Measurements from ENCODE around the gene TIE1. TPM values are rescaled to one million over a fixed set of nuclear protein-coding genes. Genes with fewer than 3 reads are reported as not detected.
A peak's percentile ranks its signal among the peaks of the same experiment; 100 is the strongest.

The TIE1 gene
- total and polyA plus RNA-seq, 2 of the 13 experiments (the other 11 are each of a cell fraction or from before 2014, with no cell fraction given): 0.58 to 0.84 TPM

GRCh38 chr1:43358746-43359693 is 58.2 kb downstream of the TIE1 start, which contains the start of gene CDC20 (continued):
- no peak for TF ChIP-seq ZNF703 (CRISPR knock-in tag; IDR thresholded peaks at IDR 0.05; ENCODE audit: borderline replicate concordance)

GRCh38 chr1:43359696-43360095 is 58.9 kb downstream of the TIE1 start:
- peak overlapping the region; percentile 77 for H3K9ac ChIP-seq (ENCODE audit: insufficient read depth, low read depth, low read length)
- peak overlapping the region; percentile 76 for H3K27ac ChIP-seq (ENCODE audit: extremely low read length, insufficient read depth, low read length)
- H4K20me1 ChIP-seq (ENCODE audit: insufficient read depth, low read length): no peaks in the 10 kb centered on the region
- intact Hi-C loops (cut with micrococcal nuclease; ENCODE audit: unreplicated experiment) (no loop called here), in situ Hi-C loops (cut with HindIII; ENCODE audit: extremely low pct_ligation_motif_present, low pct_unique_long_range_greater_than_20kb) (no loop called here)
- H3K79me2 ChIP-seq (ENCODE audit: insufficient read depth, low read length): peaks cover 29% of the 10 kb centered on the region
- CTCF ChIA-PET (ENCODE audit: low intra/inter-chr PET ratio, low total read pairs): no interaction called here
- peaks cover 15 to 27% of the 10 kb centered on the region in 2 experiments for H3K36me3 ChIP-seq (replicated peaks in 1 of 2; ENCODE audit: control insufficient read depth in 1 of 2, insufficient read depth in 2 of 2, low read length in 2 of 2)
- H3K9me3 ChIP-seq (ENCODE audit: low read length): no peaks in the 10 kb centered on the region
- H3K4me1 ChIP-seq (ENCODE audit: insufficient read depth, low read length): peaks cover 65% of the 10 kb centered on the region
- no peak for DNase-seq (ENCODE audit: low spot score)
- POLR2A ChIA-PET: no interaction called here
- ATAC-seq: no peak
- H3K27me3 ChIP-seq (ENCODE audit: control insufficient read depth in 1 of 2, insufficient read depth in 2 of 2, low read length in 2 of 2): no peaks in the 10 kb centered on the region; a peak in 1 of 5 replicates
- no TSS peak for BruUV-seq (replicated peaks)
- peak overlapping the region; percentile 88 for H3K4me2 ChIP-seq (ENCODE audit: low read depth, low read length)
- 39% methylated on average over 11 of the region's 11 CpGs for WGBS (ENCODE audit: low lambda C conversion rate)
- peak overlapping the region; percentile 92 to 97 (median 97) for H3K4me3 ChIP-seq (replicated peaks in 1 of 3; ENCODE audit: insufficient read depth in 1 of 3, low read depth in 2 of 3, low read length in 3 of 3)
- no peak overlapping the region for H2AFZ ChIP-seq (ENCODE audit: low read length)
- no peak for FAIRE-seq
- TF ChIP-seq RCOR2 (CRISPR knock-in tag; IDR thresholded peaks at IDR 0.05): no peak
- no peak for TF ChIP-seq ZNF670 (CRISPR knock-in tag; IDR thresholded peaks at IDR 0.05; ENCODE audit: borderline replicate concordance)
- no peak for TF ChIP-seq PAF1 (CRISPR knock-in tag; IDR thresholded peaks at IDR 0.05)
- TF ChIP-seq KIAA2018 (CRISPR knock-in tag; IDR thresholded peaks at IDR 0.05; ENCODE audit: borderline replicate concordance): no peak
- TF ChIP-seq ZBTB26 (CRISPR knock-in tag; IDR thresholded peaks at IDR 0.05; ENCODE audit: borderline replicate concordance): no peak
- TF ChIP-seq ZSCAN30 (CRISPR knock-in tag; IDR thresholded peaks at IDR 0.05): no peak
- no peak for TF ChIP-seq CAMTA2 (CRISPR knock-in tag; IDR thresholded peaks at IDR 0.05; ENCODE audit: borderline replicate concordance)
- no peak for TF ChIP-seq ZNF766 (CRISPR knock-in tag; IDR thresholded peaks at IDR 0.05; ENCODE audit: borderline replicate concordance)
- no peak for TF ChIP-seq RBAK (CRISPR knock-in tag; IDR thresholded peaks at IDR 0.05)
- no peak for TF ChIP-seq KMT2B (CRISPR knock-in tag; IDR thresholded peaks at IDR 0.05)
- TF ChIP-seq ZNF878 (CRISPR knock-in tag; IDR thresholded peaks at IDR 0.05): no peak

Data from HepG2 (cell line).